ENCODE data around the gene OR2AG2.

Gene OR2AG2, protein sequence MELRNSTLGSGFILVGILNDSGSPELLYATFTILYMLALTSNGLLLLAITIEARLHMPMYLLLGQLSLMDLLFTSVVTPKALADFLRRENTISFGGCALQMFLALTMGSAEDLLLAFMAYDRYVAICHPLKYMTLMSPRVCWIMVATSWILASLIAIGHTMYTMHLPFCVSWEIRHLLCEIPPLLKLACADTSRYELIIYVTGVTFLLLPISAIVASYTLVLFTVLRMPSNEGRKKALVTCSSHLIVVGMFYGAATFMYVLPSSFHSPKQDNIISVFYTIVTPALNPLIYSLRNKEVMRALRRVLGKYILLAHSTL

DNA sequence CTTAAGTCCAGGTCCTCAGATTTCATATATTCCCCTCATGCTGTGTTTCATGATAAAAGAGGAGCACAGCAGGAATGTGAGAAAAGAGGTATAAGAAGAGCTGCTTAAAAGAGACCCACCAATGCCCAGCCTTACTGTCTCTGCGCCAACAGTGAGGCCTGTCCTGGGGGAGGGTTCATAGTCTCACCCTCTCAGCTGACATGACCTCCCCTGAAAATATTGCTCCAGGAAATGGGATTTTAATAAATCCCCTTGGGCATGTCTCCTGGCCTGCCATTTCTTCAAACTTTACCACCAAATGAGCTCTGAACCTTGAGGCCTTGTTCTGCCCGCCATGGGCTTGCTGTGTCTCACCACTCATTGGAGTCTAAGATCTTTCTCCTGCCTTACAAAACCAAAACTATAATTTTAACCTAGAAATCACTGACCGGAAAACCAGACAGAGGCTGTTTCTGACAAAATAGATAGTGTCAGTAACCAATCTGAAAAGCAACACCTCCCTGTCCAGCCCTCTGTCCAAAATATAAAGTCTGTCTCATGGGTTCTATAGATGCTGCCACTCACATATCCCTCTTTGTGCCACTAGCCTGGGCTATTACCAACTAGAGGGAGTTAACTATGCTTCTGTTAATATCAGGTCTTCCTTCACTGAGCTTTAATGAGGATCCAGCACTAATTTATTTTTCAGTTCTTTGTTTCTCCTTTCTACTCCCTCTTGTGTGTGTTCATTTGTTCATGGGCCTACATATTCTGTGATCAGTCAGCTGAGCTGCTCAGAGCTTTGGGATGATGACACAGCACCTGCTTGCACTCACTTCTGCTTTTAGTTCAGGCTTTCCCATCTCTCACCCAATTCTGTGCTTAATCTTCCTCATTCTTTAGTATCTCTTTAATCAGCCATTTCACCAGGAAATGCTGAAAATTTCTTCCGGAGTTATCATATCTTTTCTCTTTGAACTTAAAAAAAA, at the start of gene OR2AG2:
Gene OR2AG2, minus strand, starts transcription at position 51 of the 968 bp plus-strand sequence. CDS start 3,019 bp downstream, outside the sequence.
- no peak for ATAC-seq
- TF ChIP-seq CSRNP3 (CRISPR knock-in tag; IDR thresholded peaks at IDR 0.05) (no peak), TOX (CRISPR knock-in tag; IDR thresholded peaks at IDR 0.05; ENCODE audit: borderline replicate concordance) (no peak), ARNTL (CRISPR knock-in tag; IDR thresholded peaks at IDR 0.05; ENCODE audit: borderline replicate concordance, low read depth) (no peak), ZFP30 (CRISPR knock-in tag; IDR thresholded peaks at IDR 0.05) (no peak), PPARA (CRISPR knock-in tag; IDR thresholded peaks at IDR 0.05; ENCODE audit: borderline replicate concordance) (no peak), PATZ1 (CRISPR knock-in tag; IDR thresholded peaks at IDR 0.05; ENCODE audit: borderline replicate concordance) (no peak), RARB (CRISPR knock-in tag; IDR thresholded peaks at IDR 0.05) (no peak)

- no peak for ATAC-seq
Observed at GRCh38 chr11:6818967-6819366, 47.2 kb upstream of the OR2AG2 start.

More at GRCh38 chr11:6818967-6819366, 47.2 kb upstream of the OR2AG2 start:
- TF ChIP-seq ESRRG (CRISPR knock-in tag; IDR thresholded peaks at IDR 0.05) (no peak), TCF4 (CRISPR knock-in tag; IDR thresholded peaks at IDR 0.05; ENCODE audit: borderline replicate concordance) (no peak), ZNF70 (CRISPR knock-in tag; IDR thresholded peaks at IDR 0.05) (no peak), CSDC2 (CRISPR knock-in tag; IDR thresholded peaks at IDR 0.05) (no peak), ARNTL (CRISPR knock-in tag; IDR thresholded peaks at IDR 0.05; ENCODE audit: borderline replicate concordance, low read depth) (no peak), TSHZ2 (CRISPR knock-in tag; IDR thresholded peaks at IDR 0.05) (no peak), ZC3H10 (CRISPR knock-in tag; IDR thresholded peaks at IDR 0.05) (no peak), CREB5 (CRISPR knock-in tag; IDR thresholded peaks at IDR 0.05; ENCODE audit: low read depth) (no peak)
- TF ChIP-seq, protein P1, sequence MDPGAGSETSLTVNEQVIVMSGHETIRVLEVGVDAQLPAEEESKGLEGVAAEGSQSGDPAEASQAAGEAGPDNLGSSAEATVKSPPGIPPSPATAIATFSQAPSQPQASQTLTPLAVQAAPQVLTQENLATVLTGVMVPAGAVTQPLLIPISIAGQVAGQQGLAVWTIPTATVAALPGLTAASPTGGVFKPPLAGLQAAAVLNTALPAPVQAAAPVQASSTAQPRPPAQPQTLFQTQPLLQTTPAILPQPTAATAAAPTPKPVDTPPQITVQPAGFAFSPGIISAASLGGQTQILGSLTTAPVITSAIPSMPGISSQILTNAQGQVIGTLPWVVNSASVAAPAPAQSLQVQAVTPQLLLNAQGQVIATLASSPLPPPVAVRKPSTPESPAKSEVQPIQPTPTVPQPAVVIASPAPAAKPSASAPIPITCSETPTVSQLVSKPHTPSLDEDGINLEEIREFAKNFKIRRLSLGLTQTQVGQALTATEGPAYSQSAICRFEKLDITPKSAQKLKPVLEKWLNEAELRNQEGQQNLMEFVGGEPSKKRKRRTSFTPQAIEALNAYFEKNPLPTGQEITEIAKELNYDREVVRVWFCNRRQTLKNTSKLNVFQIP (CRISPR knock-in tag; IDR thresholded peaks at IDR 0.05; ENCODE audit: borderline replicate concordance, low read depth), result no peak

Data from SK-N-SH treated with all-trans-retinoic acid at 6 μM for 48 hours (cell line).